Testis (tissue), 3 donors: ENCODE results near the gene GSTO2. TPM values are rescaled to one million over a fixed set of nuclear protein-coding genes. Genes with fewer than 3 reads are reported as not detected.

Experiments
- DNase-seq: peaks from one replicate; pipeline ENCODE4 v3.0.0-alpha.2; 2019
- H3K27ac ChIP-seq, 2 donors: fragments of 200-600 bp; sonication (generic); one replicate each; pipeline ENCODE4 v1.5.1; 2019
- H3K27me3 ChIP-seq: fragments of 200-600 bp; sonication (generic); one replicate; pipeline ENCODE4 v1.5.1; 2019
- H3K36me3 ChIP-seq: fragments of 200-600 bp; sonication (generic); one replicate; pipeline ENCODE4 v1.5.1; 2017; ENCODE audit warnings: low read depth; ENCODE audit errors: missing control alignments
- H3K4me1 ChIP-seq: fragments of 200-600 bp; sonication (generic); one replicate; pipeline ENCODE4 v1.5.1; 2019
- H3K4me3 ChIP-seq, 2 donors: fragments of 200-600 bp; sonication (generic); one replicate each; pipeline ENCODE4 v1.5.1; 2017 to 2019
- H3K9me3 ChIP-seq: fragments of 200-600 bp; sonication (generic); one replicate; pipeline ENCODE4 v1.5.1; 2017
- POLR2A ChIP-seq: fragments of 450-650 bp; IDR thresholded peaks from one replicate; pipeline ENCODE4 v1.6.1; 2017; ENCODE audit warnings: antibody characterized with exemption, mild to moderate bottlenecking, moderate library complexity
- WGBS, 2 donors: methylation state at CpG; one replicate each; pipeline ENCODE4 v1.1.5; 2018; 5-methylcytosine and 5-hydroxymethylcytosine counted together
- intact Hi-C: fragments of 100-400 bp; cut with DNase I; formaldehyde crosslinking; loops from one replicate; pipeline ENCODE4 v1.15.1; 2023; ENCODE audit warnings: low total_unique reads
- polyA plus RNA-seq: library from polyadenylated mRNA; stranded (reverse); fragments of 350-450 nt; fragmentation: Illumina TruSeq; extraction: RNeasy Lipid Tissue Mini Kit (QIAGEN cat#74804); gene quantifications from one replicate; pipeline ENCODE4 v1.2.3, GENCODE V29; 2014; ENCODE audit warnings: low read depth, low replicate concordance; ENCODE audit not compliant: insufficient read depth
- total RNA-seq, 2 donors: library from RNA; depleted of rRNA; stranded (reverse); fragments of >200 nt; gene quantifications; one replicate each; pipeline ENCODE4 v1.2.3, GENCODE V29; 2016
- TF ChIP-seq, protein P1 (sequence below), 3 experiments: fragments of 450-650 bp in 2 of 3; fragments of 200-600 bp in 1 of 3; sonication (generic) in 1 of 3; IDR thresholded peaks; one replicate each; pipeline ENCODE4 v1.5.1; 2016 to 2019; ENCODE audit warnings: antibody characterized with exemption in 3 of 3, mild to moderate bottlenecking in 2 of 3, moderate library complexity in 1 of 3

GSTO2 gene
- total and polyA plus RNA-seq, 3 donors from 2014 or later, result 28.9 to 53.7 (median 51.7) TPM

DNA sequence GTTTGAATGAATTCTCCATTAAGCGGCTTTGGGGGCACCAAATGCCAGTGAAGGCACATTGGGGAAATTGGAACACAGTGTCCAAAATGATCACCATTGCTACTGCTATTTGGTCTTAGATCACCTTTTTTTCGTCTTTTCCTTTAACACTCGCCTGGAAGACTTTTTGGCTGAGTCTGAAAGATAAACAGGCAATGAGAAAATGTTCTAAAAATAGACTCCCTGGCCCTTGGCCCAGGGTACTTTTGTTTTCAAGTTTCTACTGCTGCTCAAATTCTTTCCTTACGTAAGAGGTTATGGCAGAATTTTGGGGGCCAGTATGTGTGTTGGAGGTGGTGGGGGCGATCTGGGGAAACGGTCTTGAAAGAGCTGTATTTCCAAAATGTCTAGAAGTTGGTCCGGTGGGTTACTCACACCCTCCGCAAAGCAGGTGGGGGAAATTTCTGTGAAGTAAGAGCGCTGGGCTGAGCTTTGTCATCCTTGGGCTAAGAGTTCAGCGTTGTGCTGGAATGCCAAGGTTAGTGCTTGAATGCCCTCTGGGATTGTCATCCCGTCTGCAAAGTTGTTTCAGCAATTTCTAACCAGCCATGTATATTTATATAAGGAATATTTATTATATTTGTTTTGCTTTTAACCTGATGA is 70.6 kb downstream of the GSTO2 start:
- no peaks in the 10 kb centered on the region for H3K9me3 ChIP-seq
- 1% methylated on average over 11 of the region's 11 CpGs for WGBS, 2 donors
- intact Hi-C loops, result no loop called here
- DNase-seq, result peak; percentile 84
- peaks cover 33% of the 10 kb centered on the region for H3K4me1 ChIP-seq
- no peaks in the 10 kb centered on the region for H3K27me3 ChIP-seq
- H3K27ac ChIP-seq, result peak overlapping the region; percentile 92 to 97
- TF ChIP-seq POLR2A, result no peak
- TF ChIP-seq, protein P1, sequence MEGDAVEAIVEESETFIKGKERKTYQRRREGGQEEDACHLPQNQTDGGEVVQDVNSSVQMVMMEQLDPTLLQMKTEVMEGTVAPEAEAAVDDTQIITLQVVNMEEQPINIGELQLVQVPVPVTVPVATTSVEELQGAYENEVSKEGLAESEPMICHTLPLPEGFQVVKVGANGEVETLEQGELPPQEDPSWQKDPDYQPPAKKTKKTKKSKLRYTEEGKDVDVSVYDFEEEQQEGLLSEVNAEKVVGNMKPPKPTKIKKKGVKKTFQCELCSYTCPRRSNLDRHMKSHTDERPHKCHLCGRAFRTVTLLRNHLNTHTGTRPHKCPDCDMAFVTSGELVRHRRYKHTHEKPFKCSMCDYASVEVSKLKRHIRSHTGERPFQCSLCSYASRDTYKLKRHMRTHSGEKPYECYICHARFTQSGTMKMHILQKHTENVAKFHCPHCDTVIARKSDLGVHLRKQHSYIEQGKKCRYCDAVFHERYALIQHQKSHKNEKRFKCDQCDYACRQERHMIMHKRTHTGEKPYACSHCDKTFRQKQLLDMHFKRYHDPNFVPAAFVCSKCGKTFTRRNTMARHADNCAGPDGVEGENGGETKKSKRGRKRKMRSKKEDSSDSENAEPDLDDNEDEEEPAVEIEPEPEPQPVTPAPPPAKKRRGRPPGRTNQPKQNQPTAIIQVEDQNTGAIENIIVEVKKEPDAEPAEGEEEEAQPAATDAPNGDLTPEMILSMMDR (IDR thresholded peaks at IDR 0.05), result no peak
- peak overlapping the region; percentile 86 to 99 for H3K4me3 ChIP-seq
- H3K36me3 ChIP-seq, result no peaks in the 10 kb centered on the region

DNA sequence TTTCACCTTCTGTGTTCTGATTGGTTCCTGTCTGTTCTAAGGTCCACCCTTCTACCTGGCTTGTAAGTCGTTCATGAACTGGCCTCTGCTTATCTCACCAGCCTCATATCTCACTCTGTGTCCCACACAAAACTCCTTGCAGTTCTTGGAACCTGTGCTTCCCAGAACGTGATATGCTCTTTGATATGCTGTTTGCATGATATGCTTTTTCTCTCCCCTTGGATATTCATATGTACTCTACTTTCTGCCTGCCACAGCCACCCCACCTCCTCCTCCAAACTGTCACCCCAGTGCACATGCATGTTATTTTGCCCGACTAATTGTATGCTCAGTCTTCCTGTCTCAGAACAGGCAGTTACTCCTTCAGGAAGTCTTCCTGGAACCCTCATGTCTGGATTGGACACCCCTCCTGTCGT is 71.1 kb downstream of the GSTO2 start:
- DNase-seq, result no peak
- H3K4me1 ChIP-seq, result peaks cover 33% of the 10 kb centered on the region
- H3K36me3 ChIP-seq, result no peaks in the 10 kb centered on the region
- peak overlapping the region; percentile 92 to 97 for H3K27ac ChIP-seq
- no peak for TF ChIP-seq POLR2A
- TF ChIP-seq, protein P1 (IDR thresholded peaks at IDR 0.05), result no peak
- no peaks in the 10 kb centered on the region for H3K27me3 ChIP-seq
- intact Hi-C loops, result no loop called here
- H3K9me3 ChIP-seq, result no peaks in the 10 kb centered on the region
- WGBS, 2 donors, result 0 to 4% methylated on average over 4 of the region's 4 CpGs
- no peak overlapping the region for H3K4me3 ChIP-seq

DNA sequence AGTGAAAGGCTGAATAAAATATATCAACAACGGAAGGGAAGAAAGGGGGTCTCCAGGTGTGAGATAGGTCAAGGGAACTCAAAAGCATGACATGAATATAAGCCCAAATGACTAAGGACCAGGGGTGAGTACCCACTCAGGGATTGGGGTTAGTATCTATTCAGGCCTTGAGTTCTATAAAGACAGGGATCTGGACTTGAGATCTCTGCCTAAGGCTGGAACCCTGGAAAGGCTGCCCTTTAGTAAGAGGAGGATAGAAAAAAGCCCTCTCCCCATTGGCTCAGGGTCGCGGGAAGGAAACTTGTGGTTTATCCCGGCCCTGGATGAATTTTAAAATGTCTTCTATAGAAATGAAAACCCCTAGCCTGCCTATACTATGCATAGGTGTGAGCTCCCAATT is 71.7 kb downstream of the GSTO2 start:
- TF ChIP-seq POLR2A, result no peak
- TF ChIP-seq, protein P1 (IDR thresholded peaks at IDR 0.05), result no peak
- H3K4me1 ChIP-seq, result peaks cover 31% of the 10 kb centered on the region
- no peaks in the 10 kb centered on the region for H3K36me3 ChIP-seq
- 51 to 52% methylated on average over 4 of the region's 4 CpGs for WGBS, 2 donors
- no peaks in the 10 kb centered on the region for H3K9me3 ChIP-seq
- peak overlapping the region; percentile 92 to 97 for H3K27ac ChIP-seq
- H3K4me3 ChIP-seq, result no peak overlapping the region
- no peak for DNase-seq
- H3K27me3 ChIP-seq, result no peaks in the 10 kb centered on the region
- intact Hi-C loops, result no loop called here

DNA sequence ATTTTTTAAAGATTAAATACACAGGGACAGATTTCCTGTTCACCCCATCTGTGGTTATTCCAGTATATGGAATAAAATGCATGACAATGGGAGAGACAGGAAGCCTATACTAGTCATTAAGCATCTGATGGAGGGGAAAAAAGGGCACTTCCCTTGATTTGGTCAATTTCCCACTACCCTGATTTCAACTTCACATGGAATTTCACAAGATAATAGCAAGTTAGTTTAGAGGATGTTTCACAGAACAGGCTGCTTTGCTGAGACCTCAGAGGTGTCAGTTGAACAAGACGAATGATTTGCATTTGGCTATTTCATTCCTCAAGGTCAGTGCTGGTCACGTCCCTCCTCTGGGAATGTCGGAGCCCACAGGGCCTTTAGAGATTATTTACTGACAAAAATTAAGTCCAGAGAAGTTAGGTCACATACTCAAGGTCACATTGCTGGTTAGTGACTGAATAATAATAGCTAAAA is 74.0 kb downstream of the GSTO2 start:
- TF ChIP-seq, protein P1 (IDR thresholded peaks at IDR 0.05), result no peak
- no peak for TF ChIP-seq POLR2A
- intact Hi-C loops, result no loop called here

DNA sequence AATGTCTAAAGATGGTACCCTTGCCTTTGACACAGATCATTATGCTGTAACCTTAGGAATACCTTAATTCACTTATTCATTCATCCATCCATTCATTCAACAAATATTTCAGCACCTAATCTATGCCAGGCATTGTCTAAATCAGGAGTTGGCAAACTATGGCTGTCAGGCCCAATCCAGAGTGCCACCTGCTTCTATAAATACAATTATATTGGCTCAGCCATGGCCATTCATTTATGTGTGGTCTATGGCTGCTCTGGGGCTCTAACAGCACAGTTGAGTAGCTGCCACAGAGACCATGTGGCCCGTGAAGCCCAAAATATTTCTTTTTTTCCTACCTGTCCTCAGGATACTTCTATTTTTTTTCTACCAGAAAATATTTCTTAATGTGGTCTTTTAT is 75.2 kb downstream of the GSTO2 start:
- no peaks in the 10 kb centered on the region for H3K36me3 ChIP-seq
- WGBS, 2 donors, result 100% methylated on average over 1 of the region's 1 CpG
- TF ChIP-seq POLR2A, result no peak
- TF ChIP-seq, protein P1 (IDR thresholded peaks at IDR 0.05), result no peak
- no peak for DNase-seq
- H3K4me1 ChIP-seq, result peaks cover 18% of the 10 kb centered on the region
- no peak overlapping the region for H3K27ac ChIP-seq
- intact Hi-C loops, result no loop called here
- H3K9me3 ChIP-seq, result no peaks in the 10 kb centered on the region
- no peak overlapping the region for H3K4me3 ChIP-seq
- H3K27me3 ChIP-seq, result no peaks in the 10 kb centered on the region

More for the DNA sequence above, 74.0 kb downstream of the GSTO2 start:
- H3K36me3 ChIP-seq, result no peaks in the 10 kb centered on the region
- H3K4me1 ChIP-seq, result peaks cover 21% of the 10 kb centered on the region
- no peak for DNase-seq
- no peaks in the 10 kb centered on the region for H3K9me3 ChIP-seq
- no peaks in the 10 kb centered on the region for H3K27me3 ChIP-seq
- H3K4me3 ChIP-seq, result no peak overlapping the region
- H3K27ac ChIP-seq, result no peak overlapping the region
- WGBS, 2 donors, result 32 to 43% methylated on average over 3 of the region's 3 CpGs
